ENCODE measurements around the gene SLTM. TPM values are rescaled to one million over a fixed set of nuclear protein-coding genes. Genes with fewer than 3 reads are reported as not detected.
"Not testable (repeated sequence)": the region's sequence is repeated elsewhere in the genome, so short reads cannot be mapped to it uniquely, and the experiment has no call there.

The SLTM gene
- 63.5 TPM for polyA plus RNA-seq (ENCODE audit: insufficient read length)

DNA sequence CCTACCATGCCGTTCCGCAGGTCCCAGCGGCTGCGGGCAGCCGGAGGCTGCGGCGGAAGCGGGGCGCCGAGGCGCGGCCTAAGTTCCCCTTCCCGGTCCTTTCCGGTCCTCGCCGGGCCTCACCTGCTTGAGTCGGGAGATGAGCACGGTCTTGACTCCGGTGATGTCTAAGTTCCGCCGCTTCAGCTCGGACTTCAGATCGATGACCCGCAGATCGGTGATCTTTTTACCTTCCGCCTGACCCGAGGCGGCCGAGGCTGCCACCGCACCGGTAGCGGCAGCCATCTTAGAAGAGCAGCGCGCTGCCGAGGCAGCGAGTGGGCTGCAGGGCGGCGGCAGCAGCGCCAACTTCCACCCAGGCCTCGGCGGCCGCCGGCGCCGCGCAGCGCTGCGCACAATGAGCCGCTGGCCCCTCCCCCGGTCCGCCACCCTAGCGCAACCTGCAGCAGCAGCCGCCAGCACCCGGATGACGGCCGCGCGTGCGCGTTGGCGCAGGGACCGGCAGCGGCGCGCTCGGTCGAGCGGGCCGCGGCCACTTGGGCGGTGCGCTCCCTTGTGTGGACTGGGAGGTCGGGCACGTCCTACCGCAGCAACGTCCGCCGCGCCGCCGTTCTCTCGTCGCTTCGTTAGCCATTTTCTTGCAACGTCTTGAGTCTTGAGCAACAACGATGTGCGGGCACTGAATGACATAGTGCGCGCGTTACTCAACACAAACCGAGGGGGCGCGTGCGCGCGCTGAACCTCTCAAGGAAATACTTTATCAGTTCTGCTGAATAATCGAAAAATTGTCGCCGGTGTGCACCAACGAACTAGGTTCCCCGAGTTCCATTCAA is at the start of gene SLTM:
Gene SLTM (minus strand): TSS at position 399 of the 833 bp plus-strand sequence. CDS start 114 bp downstream, at position 285.
- peak; percentile 88 for DNase-seq (ENCODE audit: low read depth)

DNA sequence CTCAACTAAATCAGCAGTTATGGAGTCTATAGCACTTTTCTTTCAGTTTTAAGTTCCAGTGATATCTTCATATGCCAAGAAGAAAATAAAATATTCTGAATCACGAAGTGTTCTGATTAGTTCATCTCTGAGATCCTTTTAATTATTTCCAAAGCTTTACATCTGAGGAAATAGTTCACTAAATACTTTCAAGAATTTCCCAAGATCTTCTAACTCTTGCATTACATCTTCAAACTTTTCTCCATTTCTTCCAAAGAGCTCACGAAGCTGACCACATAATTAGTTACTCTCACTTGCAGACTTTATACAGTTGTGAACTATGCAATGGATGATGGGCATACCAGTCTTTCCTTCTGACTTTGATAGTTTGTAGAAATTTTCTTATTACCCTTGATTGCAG is 49.8 kb upstream of the SLTM start:
- no peak for DNase-seq (ENCODE audit: low read depth)

DNA sequence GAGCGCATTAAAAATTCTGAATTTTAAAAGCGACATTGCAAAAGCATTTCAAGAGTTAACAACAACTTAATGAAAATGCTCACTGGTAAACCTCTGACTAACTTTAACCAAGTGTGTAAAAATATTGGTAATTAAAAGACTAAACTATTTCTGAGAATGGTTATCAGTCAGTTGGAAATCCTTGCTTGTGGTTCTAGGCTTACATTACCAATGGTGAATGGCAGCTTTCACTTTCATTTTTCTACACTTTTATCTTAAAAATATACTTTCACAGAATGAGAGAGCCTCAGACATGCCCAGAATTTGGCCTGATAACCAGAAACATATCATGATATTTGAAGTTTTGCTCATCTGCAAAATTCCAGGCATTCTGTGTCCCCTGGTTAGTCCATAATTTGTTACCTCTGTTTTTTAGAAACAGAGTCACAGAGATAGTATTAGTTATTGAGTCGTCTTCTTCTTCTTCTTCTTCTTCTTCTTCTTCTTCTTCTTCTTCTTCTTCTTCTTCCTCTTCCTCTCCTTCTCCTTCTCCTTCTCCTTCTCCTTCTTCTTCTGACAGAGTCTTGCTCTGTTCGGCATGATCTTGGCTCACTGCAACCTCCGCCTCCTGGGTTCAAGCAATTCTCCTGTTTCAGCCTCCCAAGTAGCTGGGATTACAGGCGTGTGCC is 48.5 kb upstream of the SLTM start:
- no peak for DNase-seq (ENCODE audit: low read depth)

GRCh38 chr15:58980351-58980939 is 47.0 kb upstream of the SLTM start:
- DNase-seq (ENCODE audit: low read depth) = no peak

GRCh38 chr15:58977887-58978286 is 44.4 kb upstream of the SLTM start:
- DNase-seq (ENCODE audit: low read depth) = no peak

DNA sequence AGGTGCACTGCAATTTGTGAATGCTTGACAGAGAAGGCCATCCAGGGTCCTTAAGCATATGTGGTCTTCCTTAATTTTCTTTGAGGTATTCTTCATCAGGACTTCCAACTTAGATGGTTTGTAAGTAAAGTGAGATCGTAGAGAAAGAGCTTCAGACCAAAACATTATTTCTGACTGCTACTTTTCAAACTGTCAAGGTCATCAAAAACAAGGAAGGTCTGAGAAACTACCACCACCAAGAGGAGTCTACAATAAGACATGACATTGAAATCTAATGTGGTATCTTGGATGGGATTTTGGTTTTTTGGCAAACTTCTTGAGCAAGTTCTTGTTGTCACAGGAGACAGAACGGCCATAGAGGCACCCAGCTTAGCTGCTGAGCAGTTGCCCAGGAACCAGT is 34.0 kb upstream of the SLTM start:
- DNase-seq (ENCODE audit: low read depth) = no peak

DNA sequence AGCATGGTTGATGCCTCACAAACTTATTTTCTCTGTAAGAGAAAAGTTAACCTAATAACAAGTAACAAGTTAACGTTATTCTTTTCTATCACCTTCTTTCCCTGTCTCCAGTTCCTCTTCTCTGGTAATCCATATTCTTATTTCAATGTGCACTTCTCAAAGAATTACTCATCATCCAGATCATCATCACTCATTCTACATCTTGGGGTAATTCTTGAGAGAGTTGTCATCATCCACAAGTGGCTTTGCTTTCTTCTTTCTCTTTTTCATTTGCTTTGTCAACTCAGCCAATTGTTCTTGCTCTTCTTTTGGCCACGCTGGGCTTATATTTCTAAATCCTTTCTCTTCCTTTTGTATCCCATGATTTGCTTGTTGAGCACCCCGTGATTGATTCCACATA is 33.2 kb upstream of the SLTM start:
- DNase-seq (ENCODE audit: low read depth) = no peak

GRCh38 chr15:58962662-58963565 is 29.4 kb upstream of the SLTM start:
- DNase-seq (ENCODE audit: low read depth) = no peak

- no peak for DNase-seq (ENCODE audit: low read depth)
Observed at GRCh38 chr15:58962136-58962535, 28.7 kb upstream of the SLTM start.

GRCh38 chr15:58958811-58959210 is 25.3 kb upstream of the SLTM start:
- DNase-seq (ENCODE audit: low read depth) = no peak

GRCh38 chr15:58957101-58957973 is 23.9 kb upstream of the SLTM start:
- no peak for DNase-seq (ENCODE audit: low read depth)

GRCh38 chr15:58952751-58953150 is 19.3 kb upstream of the SLTM start:
- no peak for DNase-seq (ENCODE audit: low read depth)

GRCh38 chr15:58951388-58952007 is 18.0 kb upstream of the SLTM start:
- no peak for DNase-seq (ENCODE audit: low read depth)

DNA sequence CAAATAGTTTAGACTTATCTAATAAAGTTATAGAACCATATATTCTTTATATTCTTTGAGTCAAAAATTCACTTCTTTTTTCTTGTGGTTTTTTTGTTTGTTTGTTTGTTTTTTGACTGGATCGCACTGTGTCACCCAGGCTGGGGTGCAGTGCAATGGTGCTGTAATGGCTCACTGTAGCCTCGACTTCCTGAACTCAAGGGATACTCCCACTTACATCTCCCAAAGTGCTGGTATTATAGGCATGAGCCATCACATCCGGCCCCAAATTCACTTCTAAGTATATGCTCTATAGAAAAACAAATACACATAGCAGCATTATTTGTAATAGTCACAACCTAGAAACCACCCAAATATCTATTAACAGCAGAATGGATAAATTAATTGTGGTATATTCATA is 13.7 kb upstream of the SLTM start:
- DNase-seq (ENCODE audit: low read depth) = no peak

GRCh38 chr15:58934974-58935373 is 1.5 kb upstream of the SLTM start:
- not testable (repeated sequence) for DNase-seq (ENCODE audit: low read depth)

GRCh38 chr15:58934521-58934920 is 1.0 kb upstream of the SLTM start:
- DNase-seq (ENCODE audit: low read depth) = no peak

DNA sequence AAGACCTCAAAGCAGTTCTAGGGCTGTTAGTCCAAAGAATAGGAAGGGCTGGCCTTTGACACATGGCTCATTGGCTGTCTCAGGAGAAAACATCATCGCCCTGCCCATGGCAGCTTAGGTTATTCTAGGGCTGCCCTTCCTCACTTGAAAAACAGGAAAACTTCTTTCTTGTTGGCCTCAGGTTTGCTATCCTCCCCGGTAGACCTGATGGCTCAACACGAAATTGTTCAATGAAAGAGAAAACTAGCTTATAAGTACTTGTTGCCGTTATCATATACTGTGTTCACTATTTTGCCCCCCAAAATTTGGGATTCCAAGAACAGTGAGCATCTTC is 602 bp upstream of the SLTM start:
- no peak for DNase-seq (ENCODE audit: low read depth)

DNA sequence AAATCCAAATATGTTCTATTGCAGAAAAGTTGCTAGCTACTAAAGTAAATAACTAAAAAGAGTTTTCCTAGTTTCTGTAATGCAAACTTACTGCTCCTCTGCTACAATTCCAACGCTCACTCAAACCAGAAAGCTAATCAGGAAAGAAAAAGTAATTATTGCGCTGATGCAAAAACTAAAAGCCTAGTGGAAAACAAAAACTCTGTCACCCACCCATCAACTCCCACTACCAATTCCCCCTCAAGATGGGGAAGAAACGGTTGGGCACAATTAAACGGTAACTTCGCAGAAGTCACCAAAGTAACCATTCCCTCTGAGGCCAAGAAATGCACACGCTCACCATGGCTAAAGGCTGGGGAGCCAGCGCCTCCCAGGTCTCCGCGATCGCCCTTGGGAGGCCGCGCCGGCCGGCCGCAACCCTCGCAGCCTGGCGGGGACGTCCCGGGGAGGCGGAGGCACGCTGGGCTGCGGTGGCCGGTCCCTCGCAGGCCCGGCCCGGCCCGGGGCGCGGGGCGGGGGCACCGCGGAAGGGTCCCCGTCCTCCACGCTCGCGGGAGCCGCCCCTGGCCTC is 684 bp downstream of the SLTM start:
- DNase-seq (ENCODE audit: low read depth) = no peak

DNA sequence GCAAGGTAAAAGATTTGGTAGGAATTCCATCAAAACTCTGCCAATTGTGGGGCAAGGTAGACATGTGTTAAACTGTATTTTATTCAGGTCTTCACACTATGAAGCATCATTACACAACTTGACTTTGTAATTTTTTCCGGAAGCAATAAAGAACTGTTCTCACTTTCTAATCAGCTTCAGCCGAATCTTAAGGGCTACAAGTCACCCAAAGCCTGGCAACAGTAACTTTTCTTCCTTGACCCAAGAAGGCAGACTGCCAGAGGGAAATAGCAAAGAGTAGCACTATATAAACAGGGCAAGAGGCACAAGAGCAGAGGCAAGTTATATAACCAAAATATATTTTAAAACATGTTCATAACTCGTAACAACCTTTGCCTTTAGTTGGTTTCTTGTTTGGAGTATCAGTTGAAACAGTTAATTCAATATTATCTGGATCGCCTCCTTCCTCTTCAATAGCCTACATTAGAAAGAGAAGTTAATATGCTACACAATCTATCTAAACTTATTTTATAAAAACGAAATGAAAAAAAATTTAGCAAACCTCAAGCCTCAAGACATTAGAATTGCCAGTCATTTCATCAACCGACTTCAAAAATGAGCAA is 1.4 kb downstream of the SLTM start:
- no peak for DNase-seq (ENCODE audit: low read depth)

All from forelimb muscle (tissue), 1 donor.